Measurements from ENCODE around the gene CCDC120.

The CCDC120 gene

DNA sequence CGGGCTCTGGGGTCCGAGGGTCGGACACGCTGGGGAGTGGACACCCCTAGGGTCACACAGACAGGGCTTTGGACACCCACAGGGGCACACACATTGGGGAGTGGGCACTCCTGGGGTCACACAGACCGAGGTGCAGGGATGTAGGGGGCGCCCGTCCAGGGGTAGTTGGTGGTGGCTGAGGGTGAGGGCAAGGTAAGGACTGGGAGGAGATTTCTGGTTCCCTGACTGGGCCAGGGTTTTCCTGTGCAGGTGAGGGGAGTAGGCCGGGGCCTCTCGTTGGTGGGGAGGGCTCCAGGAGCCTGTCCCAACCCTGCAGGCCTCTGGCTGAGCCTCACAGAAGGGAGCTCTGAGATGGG is 42.8 kb downstream of the CCDC120 start:
- peak overlapping the region; percentile 89 for H3K4me3 Mint-ChIP-seq
- H3K36me3 Mint-ChIP-seq, result no peaks in the 10 kb centered on the region
- no peak overlapping the region for H3K27ac Mint-ChIP-seq
- peaks cover 3% of the 10 kb centered on the region for H3K4me1 Mint-ChIP-seq
- DNase-seq (ENCODE audit: low spot score in 2 of 2), result no peak
- no peaks in the 10 kb centered on the region for H3K9me3 Mint-ChIP-seq
- no peaks in the 10 kb centered on the region for H3K27me3 Mint-ChIP-seq
- no peak for ATAC-seq (ENCODE audit: low read depth)

DNA sequence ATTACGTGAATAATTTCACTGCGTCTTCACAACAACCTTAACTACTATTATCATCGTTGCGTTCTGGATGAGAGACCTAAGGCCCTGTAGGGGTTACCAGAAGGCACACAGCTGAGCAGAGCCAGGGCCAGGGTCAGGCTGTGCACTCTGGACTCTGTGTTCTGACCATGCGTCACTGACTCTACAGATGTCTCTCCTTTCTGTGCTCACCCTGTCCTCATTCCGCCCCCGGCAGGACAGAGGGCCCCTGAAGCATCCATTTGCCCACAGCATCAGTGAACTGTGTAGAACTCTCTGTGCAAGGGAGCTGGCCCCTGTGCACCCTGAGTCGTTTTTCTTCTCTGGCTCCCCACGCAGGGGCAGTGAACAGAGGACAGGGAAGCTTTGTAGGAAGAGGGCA is 43.4 kb downstream of the CCDC120 start:
- H3K4me1 Mint-ChIP-seq, result peaks cover 3% of the 10 kb centered on the region
- no peak for DNase-seq (ENCODE audit: low spot score in 2 of 2)
- ATAC-seq (ENCODE audit: low read depth), result no peak
- H3K27ac Mint-ChIP-seq, result no peak overlapping the region
- H3K4me3 Mint-ChIP-seq, result no peak overlapping the region
- no peaks in the 10 kb centered on the region for H3K9me3 Mint-ChIP-seq
- no peaks in the 10 kb centered on the region for H3K27me3 Mint-ChIP-seq
- H3K36me3 Mint-ChIP-seq, result no peaks in the 10 kb centered on the region

DNA sequence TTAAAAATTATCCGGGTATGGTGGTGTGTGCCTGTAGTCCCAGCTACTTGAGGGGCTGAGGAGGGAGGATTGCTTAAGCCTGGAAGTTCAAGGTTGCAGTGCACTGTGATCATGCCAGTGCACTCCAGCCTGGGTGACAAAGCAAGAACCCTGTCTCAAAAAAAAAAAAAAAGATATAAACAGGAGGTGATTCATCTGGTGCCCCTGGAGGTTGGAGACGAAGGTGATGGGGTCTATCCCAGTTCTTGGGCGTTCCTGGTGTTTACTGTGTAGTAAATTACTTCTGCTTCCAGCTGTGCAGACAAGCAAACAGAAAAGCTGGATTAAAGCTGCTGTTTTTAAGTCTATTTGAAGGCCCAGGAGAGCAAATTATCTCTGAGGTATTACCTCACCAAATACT is 44.8 kb downstream of the CCDC120 start:
- no peaks in the 10 kb centered on the region for H3K27me3 Mint-ChIP-seq

DNA sequence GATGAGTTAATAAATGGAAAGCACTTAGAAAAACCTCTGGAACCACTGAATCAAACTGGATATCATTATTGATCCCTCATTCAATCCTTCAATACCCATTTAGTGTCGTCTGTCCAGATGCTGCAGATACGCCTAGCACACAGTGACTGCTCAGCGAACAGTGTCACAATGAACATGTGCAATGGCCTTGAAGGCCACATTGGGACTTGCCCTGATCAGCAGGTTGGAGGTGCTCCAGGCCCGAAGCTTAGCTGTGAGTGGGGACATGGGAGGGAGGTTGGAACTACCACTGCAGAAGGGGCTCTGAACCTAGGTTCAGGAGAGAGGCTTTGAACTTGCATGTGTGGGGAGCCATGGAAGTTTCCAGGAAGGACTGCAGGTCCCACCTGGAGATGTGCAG is 47.5 kb downstream of the CCDC120 start:
- no peak overlapping the region for H3K27ac Mint-ChIP-seq
- H3K4me1 Mint-ChIP-seq, result peaks cover 3% of the 10 kb centered on the region
- H3K27me3 Mint-ChIP-seq, result no peaks in the 10 kb centered on the region
- ATAC-seq (ENCODE audit: low read depth) (no peak), DNase-seq (ENCODE audit: low spot score in 2 of 2) (no peak)
- no peak overlapping the region for H3K4me3 Mint-ChIP-seq
- H3K36me3 Mint-ChIP-seq, result peaks cover 8% of the 10 kb centered on the region
- no peaks in the 10 kb centered on the region for H3K9me3 Mint-ChIP-seq

More for the DNA sequence above, 44.8 kb downstream of the CCDC120 start:
- ATAC-seq (ENCODE audit: low read depth) (no peak), DNase-seq (ENCODE audit: low spot score in 2 of 2) (no peak)
- peaks cover 3% of the 10 kb centered on the region for H3K4me1 Mint-ChIP-seq
- H3K36me3 Mint-ChIP-seq, result peaks cover 2% of the 10 kb centered on the region
- H3K4me3 Mint-ChIP-seq, result no peak overlapping the region
- no peak overlapping the region for H3K27ac Mint-ChIP-seq
- no peaks in the 10 kb centered on the region for H3K9me3 Mint-ChIP-seq

DNA sequence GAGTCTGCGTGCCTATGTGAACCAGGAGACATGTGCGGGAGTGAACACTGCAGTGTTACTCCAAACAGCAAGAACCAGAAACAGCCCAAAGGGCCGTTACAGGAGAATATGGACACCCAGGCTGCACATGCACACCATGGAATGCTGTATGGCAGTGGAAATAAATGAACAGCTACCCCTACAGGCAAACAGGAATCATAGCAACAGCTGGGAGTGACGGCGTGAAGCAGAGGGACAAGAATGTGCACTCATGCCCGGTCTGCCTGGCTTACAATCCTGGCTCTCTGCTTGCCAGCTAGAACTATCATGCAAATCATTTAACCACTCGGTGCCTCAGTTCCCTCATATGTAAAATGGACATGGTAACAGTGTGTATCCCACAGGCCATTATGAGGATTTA is 48.1 kb downstream of the CCDC120 start:
- H3K9me3 Mint-ChIP-seq, result no peaks in the 10 kb centered on the region
- no peak overlapping the region for H3K27ac Mint-ChIP-seq
- no peak overlapping the region for H3K4me3 Mint-ChIP-seq
- H3K4me1 Mint-ChIP-seq, result no peaks in the 10 kb centered on the region
- DNase-seq (ENCODE audit: low spot score in 2 of 2) (no peak), ATAC-seq (ENCODE audit: low read depth) (peak; percentile 45)
- H3K36me3 Mint-ChIP-seq, result peaks cover 8% of the 10 kb centered on the region
- H3K27me3 Mint-ChIP-seq, result no peaks in the 10 kb centered on the region

DNA sequence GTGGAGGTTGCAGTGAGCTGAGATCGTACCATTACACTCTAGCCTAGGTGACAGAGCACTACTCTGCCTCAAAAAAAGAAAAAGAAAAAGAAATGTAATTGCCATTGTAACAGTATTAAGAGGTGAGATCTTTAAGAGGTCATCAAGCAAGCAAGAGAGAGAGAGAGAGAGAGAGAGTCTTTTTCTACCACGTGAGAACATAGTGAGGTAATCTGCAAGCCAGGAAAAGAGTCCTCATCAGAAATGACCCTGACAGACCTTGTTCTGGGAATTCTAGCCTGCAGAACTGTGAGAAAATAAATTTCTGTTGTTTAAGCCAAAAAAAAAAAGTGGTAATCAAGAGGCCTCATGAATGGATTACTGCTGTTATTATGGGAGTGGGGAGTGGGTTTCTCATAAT is 49.8 kb downstream of the CCDC120 start:
- no peak for ATAC-seq (ENCODE audit: low read depth)

DNA sequence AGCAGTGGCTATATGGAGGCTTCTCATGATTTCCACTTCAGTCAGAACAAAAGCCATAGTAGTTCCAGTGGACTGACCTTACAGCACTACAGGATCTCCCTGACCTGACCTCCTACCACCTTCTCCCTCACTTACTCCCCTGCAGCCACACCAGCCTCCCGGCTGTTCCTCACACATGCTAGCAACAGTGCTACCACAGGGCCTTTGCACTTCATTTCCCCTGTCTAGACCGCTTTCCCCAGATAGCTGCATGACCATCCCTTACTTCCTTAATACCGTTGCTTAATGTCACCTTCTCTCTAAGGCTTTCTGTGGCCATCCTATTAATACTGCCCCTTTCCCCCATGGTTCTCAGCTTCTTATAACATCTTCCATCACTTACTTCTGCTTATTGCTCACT is 51.6 kb downstream of the CCDC120 start:
- H3K27me3 Mint-ChIP-seq, result no peaks in the 10 kb centered on the region
- no peak for ATAC-seq (ENCODE audit: low read depth)
- H3K36me3 Mint-ChIP-seq, result peaks cover 10% of the 10 kb centered on the region
- H3K4me3 Mint-ChIP-seq, result no peak overlapping the region
- no peaks in the 10 kb centered on the region for H3K4me1 Mint-ChIP-seq
- no peak for DNase-seq (ENCODE audit: low spot score in 2 of 2)
- H3K27ac Mint-ChIP-seq, result no peak overlapping the region
- no peaks in the 10 kb centered on the region for H3K9me3 Mint-ChIP-seq

More for the DNA sequence above, 49.8 kb downstream of the CCDC120 start:
- no peak overlapping the region for H3K27ac Mint-ChIP-seq
- peaks cover 10% of the 10 kb centered on the region for H3K36me3 Mint-ChIP-seq
- H3K4me1 Mint-ChIP-seq, result no peaks in the 10 kb centered on the region
- H3K9me3 Mint-ChIP-seq, result no peaks in the 10 kb centered on the region
- H3K4me3 Mint-ChIP-seq, result no peak overlapping the region
- H3K27me3 Mint-ChIP-seq, result no peaks in the 10 kb centered on the region
- DNase-seq (ENCODE audit: low spot score in 2 of 2), result no peak

DNA sequence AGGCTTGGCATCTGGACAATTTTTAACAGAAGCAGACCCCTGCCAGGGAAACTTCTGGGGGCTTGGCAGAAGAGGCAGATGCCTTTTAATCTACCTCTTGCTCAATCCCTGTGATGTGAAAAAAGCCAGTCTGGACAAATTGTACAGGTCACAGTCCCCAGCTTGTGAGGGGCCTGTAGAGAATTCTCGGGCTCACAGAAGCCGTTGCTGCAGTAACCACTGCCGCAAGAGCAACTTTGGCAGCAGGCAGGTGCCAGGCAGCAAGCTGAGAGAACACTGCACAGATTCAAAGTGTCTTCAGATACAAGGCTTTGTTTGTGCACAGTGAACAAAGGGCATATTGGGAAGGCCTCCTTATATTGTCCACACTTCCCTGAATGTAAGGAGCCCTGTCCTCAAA is 53.0 kb downstream of the CCDC120 start:
- Mint-ChIP-seq H3K4me3 (no peak overlapping the region), H3K27ac (no peak overlapping the region), H3K9me3 (no peaks in the 10 kb centered on the region), H3K36me3 (peaks cover 16% of the 10 kb centered on the region), H3K27me3 (no peaks in the 10 kb centered on the region), H3K4me1 (no peaks in the 10 kb centered on the region)
- DNase-seq (ENCODE audit: low spot score in 2 of 2) (no peak), ATAC-seq (ENCODE audit: low read depth) (no peak)

DNA sequence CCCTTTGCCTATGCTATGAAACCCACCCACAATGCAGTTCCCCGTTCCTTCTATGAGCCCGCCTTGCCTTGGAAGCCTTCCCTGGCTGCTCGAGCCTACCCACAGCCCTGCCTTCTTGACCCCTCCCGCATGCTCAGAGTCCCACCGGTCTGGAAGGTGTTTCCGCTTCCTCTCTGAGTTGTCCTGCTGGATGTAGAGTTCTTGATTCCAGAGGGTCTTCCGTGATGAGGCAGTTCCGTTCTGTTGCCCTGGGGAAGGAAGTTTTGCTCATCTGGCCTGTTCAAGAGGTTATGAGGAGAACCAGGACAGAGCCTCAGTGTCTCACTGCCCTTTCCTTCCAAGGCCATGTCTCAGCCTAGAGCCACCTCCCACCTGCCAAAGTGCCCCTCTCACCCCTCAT is 57.3 kb downstream of the CCDC120 start:
- Mint-ChIP-seq H3K27ac (no peak overlapping the region), H3K4me3 (no peak overlapping the region), H3K36me3 (peaks cover 23% of the 10 kb centered on the region)

DNA sequence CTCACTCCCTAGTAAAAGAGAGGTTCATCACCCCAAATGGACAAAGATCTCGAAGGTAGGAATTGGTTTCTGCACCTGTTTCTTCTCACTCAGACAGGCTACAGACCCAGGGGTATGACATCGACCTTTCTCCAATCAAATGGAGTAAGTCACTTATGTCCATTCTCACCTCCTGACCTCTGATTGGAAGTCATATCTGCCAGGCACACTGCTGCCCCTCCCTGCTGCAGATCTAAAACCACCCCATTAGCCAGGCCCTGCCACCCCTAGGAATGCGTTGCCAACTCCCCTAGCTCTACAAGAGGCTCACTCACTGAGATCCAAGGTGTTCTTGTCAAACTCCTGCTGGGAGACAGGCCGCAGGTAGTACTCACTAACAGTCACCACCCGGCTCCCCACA is 57.9 kb downstream of the CCDC120 start:
- H3K9me3 Mint-ChIP-seq, result no peaks in the 10 kb centered on the region
- no peak overlapping the region for H3K27ac Mint-ChIP-seq
- H3K4me1 Mint-ChIP-seq, result peaks cover 15% of the 10 kb centered on the region
- no peak for ATAC-seq (ENCODE audit: low read depth)
- H3K27me3 Mint-ChIP-seq, result no peaks in the 10 kb centered on the region
- DNase-seq (ENCODE audit: low spot score in 2 of 2), result no peak
- peaks cover 25% of the 10 kb centered on the region for H3K36me3 Mint-ChIP-seq
- H3K4me3 Mint-ChIP-seq, result no peak overlapping the region

More for the DNA sequence above, 57.3 kb downstream of the CCDC120 start:
- no peak for DNase-seq (ENCODE audit: low spot score in 2 of 2)
- Mint-ChIP-seq H3K9me3 (no peaks in the 10 kb centered on the region), H3K4me1 (peaks cover 11% of the 10 kb centered on the region), H3K27me3 (no peaks in the 10 kb centered on the region)
- no peak for ATAC-seq (ENCODE audit: low read depth)

DNA sequence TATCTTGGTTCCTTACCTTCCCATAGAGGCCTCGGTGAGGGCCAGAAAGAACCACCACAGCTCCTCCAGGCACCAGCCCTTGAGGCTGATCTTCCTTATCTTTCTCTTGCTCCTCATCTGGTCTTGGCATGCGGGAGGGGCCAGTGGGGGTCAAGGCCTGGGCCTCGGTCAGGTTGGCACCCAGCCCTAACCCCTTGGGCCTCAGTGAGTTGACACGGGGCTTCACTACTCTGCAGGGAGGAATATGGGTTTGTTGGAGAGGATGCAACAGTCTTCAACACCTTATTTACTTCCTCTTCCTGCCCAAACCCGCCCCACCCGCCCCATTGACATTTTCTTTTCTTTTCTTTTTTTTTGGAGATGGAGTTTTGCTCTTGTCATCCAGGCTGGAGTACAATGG is 58.8 kb downstream of the CCDC120 start:
- H3K27me3 Mint-ChIP-seq, result no peaks in the 10 kb centered on the region
- H3K9me3 Mint-ChIP-seq, result no peaks in the 10 kb centered on the region
- no peak for DNase-seq (ENCODE audit: low spot score in 2 of 2)
- peak overlapping the region; percentile 47 for H3K4me3 Mint-ChIP-seq
- peaks cover 18% of the 10 kb centered on the region for H3K4me1 Mint-ChIP-seq
- peak overlapping the region; percentile 81 for H3K27ac Mint-ChIP-seq
- H3K36me3 Mint-ChIP-seq, result peaks cover 26% of the 10 kb centered on the region
- ATAC-seq (ENCODE audit: low read depth), result no peak
